WTC11 (cell line): Measurements from ENCODE around the gene CEP85. TPM values are rescaled to one million over a fixed set of nuclear protein-coding genes. Genes with fewer than 3 reads are reported as not detected.

Source experiments
- ATAC-seq: fragments of 200-7000 bp; cut with Tn5 transposase; 2 replicates; pipeline ENCODE4 v1.10.0; 2021; ENCODE audit warnings: mild to moderate bottlenecking, moderate library complexity
- CTCF ChIA-PET: fragments of 300-600 bp; sonication (Branson Sonifier 250); formaldehyde crosslinking; loops from one replicate; lab custom pipeline; 2021; ENCODE audit warnings: antibody characterized with exemption; lab: Charles Lee
- POLR2A ChIA-PET: fragments of 350-600 bp; sonication (Branson Sonifier 250); formaldehyde crosslinking; loops from one replicate; lab custom pipeline; 2021; ENCODE audit warnings: antibody characterized with exemption; lab: Charles Lee
- DNase-seq: peaks from one replicate; pipeline ENCODE4 v3.0.0; 2021; ENCODE audit warnings: low spot score
- H3K27ac Mint-ChIP-seq: 2 replicates; pipeline ENCODE4 v1.8.0; 2021; ENCODE audit warnings: mixed read lengths
- H3K27me3 Mint-ChIP-seq: 2 replicates; pipeline ENCODE4 v1.8.0; 2021; ENCODE audit warnings: low read depth, mild to moderate bottlenecking, moderate library complexity, mixed read lengths
- H3K36me3 Mint-ChIP-seq: 2 replicates; pipeline ENCODE4 v1.8.0; 2021; ENCODE audit warnings: mixed read lengths
- H3K4me1 Mint-ChIP-seq: 2 replicates; pipeline ENCODE4 v1.8.0; 2022; ENCODE audit warnings: mixed read lengths
- H3K4me3 Mint-ChIP-seq: 2 replicates; pipeline ENCODE4 v1.8.0; 2021; ENCODE audit warnings: mild to moderate bottlenecking, moderate library complexity, mixed read lengths
- H3K9me3 Mint-ChIP-seq: 2 replicates; pipeline ENCODE4 v1.8.0; 2021; ENCODE audit warnings: mixed read lengths
- ERG ChIP-seq: fragments of 250-450 bp; sonication (Bioruptor Pico); IDR thresholded peaks from 2 replicates; pipeline ENCODE4 v1.8.0; 2021; ENCODE audit warnings: mild to moderate bottlenecking
- GABPB1 ChIP-seq: sonication (generic); formaldehyde crosslinking; IDR thresholded peaks from 2 replicates; pipeline ENCODE4 v1.8.1; 2023; ENCODE audit warnings: mild to moderate bottlenecking, missing genetic modification reagents
- GRHL2 ChIP-seq: fragments of 250-450 bp; sonication (Bioruptor Pico); IDR thresholded peaks from 2 replicates; pipeline ENCODE4 v1.8.0; 2022; ENCODE audit warnings: mild to moderate bottlenecking, moderate library complexity; ENCODE audit not compliant: insufficient replicate concordance, severe bottlenecking
- HMGXB4 ChIP-seq: sonication (generic); formaldehyde crosslinking; IDR thresholded peaks from 2 replicates; pipeline ENCODE4 v1.8.1; 2023; ENCODE audit warnings: mild to moderate bottlenecking, moderate library complexity, missing genetic modification reagents
- KAT7 ChIP-seq: sonication (generic); formaldehyde crosslinking; IDR thresholded peaks from 2 replicates; pipeline ENCODE4 v1.8.1; 2023; ENCODE audit warnings: missing genetic modification reagents, mild to moderate bottlenecking, borderline replicate concordance
- MAX ChIP-seq: sonication (generic); formaldehyde crosslinking; IDR thresholded peaks from 2 replicates; pipeline ENCODE4 v1.8.0; 2022; ENCODE audit warnings: mild to moderate bottlenecking, missing genetic modification reagents
- MLX ChIP-seq: sonication (generic); formaldehyde crosslinking; IDR thresholded peaks from 2 replicates; pipeline ENCODE4 v1.8.1; 2023; ENCODE audit warnings: mild to moderate bottlenecking, missing genetic modification reagents, moderate library complexity
- RORB ChIP-seq: fragments of 250-450 bp; sonication (Bioruptor Pico); IDR thresholded peaks from 2 replicates; pipeline ENCODE4 v1.9.0; 2021; ENCODE audit warnings: mild to moderate bottlenecking
- USF1 ChIP-seq: sonication (generic); formaldehyde crosslinking; IDR thresholded peaks from 2 replicates; pipeline ENCODE4 v1.8.0; 2022; ENCODE audit warnings: mild to moderate bottlenecking, missing genetic modification reagents
- total RNA-seq: library from RNA; stranded (reverse); gene quantifications from 3 replicates; pipeline ENCODE4 v1.2.3, GENCODE V29; 2021
- TF ChIP-seq, protein P1 (sequence below): fragments of 200-600 bp; IDR thresholded peaks from 2 replicates; pipeline ENCODE4 v1.8.0; 2022; ENCODE audit warnings: antibody characterized with exemption
- TF ChIP-seq, protein P2 (sequence below): sonication (generic); formaldehyde crosslinking; IDR thresholded peaks from 2 replicates; pipeline ENCODE4 v1.8.1; 2023; ENCODE audit warnings: mild to moderate bottlenecking, missing genetic modification reagents, moderate library complexity
- TF ChIP-seq, protein P3 (sequence below): fragments of 250-450 bp; sonication (Bioruptor Pico); IDR thresholded peaks from 2 replicates; pipeline ENCODE4 v1.9.0; 2021; ENCODE audit warnings: moderate library complexity, mild to moderate bottlenecking, inconsistent platforms, borderline replicate concordance
- TF ChIP-seq, protein P4 (sequence below): sonication (generic); formaldehyde crosslinking; IDR thresholded peaks from 2 replicates; pipeline ENCODE4 v1.8.0; 2023; ENCODE audit warnings: mild to moderate bottlenecking, missing genetic modification reagents

Gene CEP85
- total RNA-seq, 1 experiment from 2014 or later, result 40.8 TPM

GRCh38 chr1:26274801-26275425 lies 40.9 kb downstream of the CEP85 start:
- CTCF ChIA-PET, result interaction anchor here (0.5 to 2.9 kb wide), 26 partner anchors 9 to 180 kb away, joined by 3 to 35 read pairs (median 4); partner anchors contain the start of genes CATSPER4, CD52, CEP85 and ZNF593
- H3K36me3 Mint-ChIP-seq, result peaks cover 76% of the 10 kb centered on the region
- no peaks in the 10 kb centered on the region for H3K9me3 Mint-ChIP-seq
- no peak for DNase-seq
- POLR2A ChIA-PET, result interaction anchor here (0.7 kb wide), 1 partner anchor 433 kb away, joined by 3 read pairs; no protein-coding TSS in a partner anchor
- peak overlapping the region; percentile 25 for H3K27ac Mint-ChIP-seq
- H3K27me3 Mint-ChIP-seq, result no peaks in the 10 kb centered on the region
- no peak overlapping the region for H3K4me3 Mint-ChIP-seq
- ATAC-seq, result no peak
- peaks cover 18% of the 10 kb centered on the region for H3K4me1 Mint-ChIP-seq
- no peak for TF ChIP-seq GABPB1 (CRISPR knock-in tag)

- DNase-seq, result peak; percentile 91
- CTCF ChIA-PET, result interaction anchor here (0.5 to 2.9 kb wide), 38 partner anchors 10 to 181 kb away, joined by 3 to 35 read pairs (median 4); partner anchors contain the start of genes CATSPER4, CD52, CEP85 and CNKSR1
- H3K9me3 Mint-ChIP-seq, result no peaks in the 10 kb centered on the region
- POLR2A ChIA-PET, result interaction anchor here (0.6 to 1.1 kb wide), 2 partner anchors 10 to 44 kb away, joined by 3 to 4 read pairs; no protein-coding TSS in a partner anchor
- no peaks in the 10 kb centered on the region for H3K27me3 Mint-ChIP-seq
- peak; percentile 63 for ATAC-seq
- H3K4me1 Mint-ChIP-seq, result peaks cover 18% of the 10 kb centered on the region
- peak overlapping the region; percentile 52; the same call in 1 of the 2 replicates for H3K27ac Mint-ChIP-seq
- H3K4me3 Mint-ChIP-seq, result no peak overlapping the region
- TF ChIP-seq, protein P1, sequence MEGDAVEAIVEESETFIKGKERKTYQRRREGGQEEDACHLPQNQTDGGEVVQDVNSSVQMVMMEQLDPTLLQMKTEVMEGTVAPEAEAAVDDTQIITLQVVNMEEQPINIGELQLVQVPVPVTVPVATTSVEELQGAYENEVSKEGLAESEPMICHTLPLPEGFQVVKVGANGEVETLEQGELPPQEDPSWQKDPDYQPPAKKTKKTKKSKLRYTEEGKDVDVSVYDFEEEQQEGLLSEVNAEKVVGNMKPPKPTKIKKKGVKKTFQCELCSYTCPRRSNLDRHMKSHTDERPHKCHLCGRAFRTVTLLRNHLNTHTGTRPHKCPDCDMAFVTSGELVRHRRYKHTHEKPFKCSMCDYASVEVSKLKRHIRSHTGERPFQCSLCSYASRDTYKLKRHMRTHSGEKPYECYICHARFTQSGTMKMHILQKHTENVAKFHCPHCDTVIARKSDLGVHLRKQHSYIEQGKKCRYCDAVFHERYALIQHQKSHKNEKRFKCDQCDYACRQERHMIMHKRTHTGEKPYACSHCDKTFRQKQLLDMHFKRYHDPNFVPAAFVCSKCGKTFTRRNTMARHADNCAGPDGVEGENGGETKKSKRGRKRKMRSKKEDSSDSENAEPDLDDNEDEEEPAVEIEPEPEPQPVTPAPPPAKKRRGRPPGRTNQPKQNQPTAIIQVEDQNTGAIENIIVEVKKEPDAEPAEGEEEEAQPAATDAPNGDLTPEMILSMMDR, result peak; percentile 55; the same call in 1 of the 2 replicates
- TF ChIP-seq MLX (no peak), RORB (CRISPR knock-in tag) (no peak), MAX (CRISPR knock-in tag) (no peak), KAT7 (CRISPR knock-in tag) (no peak), ERG (no peak), USF1 (peak; percentile 82; the same call in 1 of the 2 replicates), HMGXB4 (CRISPR knock-in tag) (no peak), GRHL2 (no peak)
- TF ChIP-seq, protein P2, sequence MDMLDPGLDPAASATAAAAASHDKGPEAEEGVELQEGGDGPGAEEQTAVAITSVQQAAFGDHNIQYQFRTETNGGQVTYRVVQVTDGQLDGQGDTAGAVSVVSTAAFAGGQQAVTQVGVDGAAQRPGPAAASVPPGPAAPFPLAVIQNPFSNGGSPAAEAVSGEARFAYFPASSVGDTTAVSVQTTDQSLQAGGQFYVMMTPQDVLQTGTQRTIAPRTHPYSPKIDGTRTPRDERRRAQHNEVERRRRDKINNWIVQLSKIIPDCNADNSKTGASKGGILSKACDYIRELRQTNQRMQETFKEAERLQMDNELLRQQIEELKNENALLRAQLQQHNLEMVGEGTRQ (CRISPR knock-in tag), result peak; percentile 78
- TF ChIP-seq, protein P3, sequence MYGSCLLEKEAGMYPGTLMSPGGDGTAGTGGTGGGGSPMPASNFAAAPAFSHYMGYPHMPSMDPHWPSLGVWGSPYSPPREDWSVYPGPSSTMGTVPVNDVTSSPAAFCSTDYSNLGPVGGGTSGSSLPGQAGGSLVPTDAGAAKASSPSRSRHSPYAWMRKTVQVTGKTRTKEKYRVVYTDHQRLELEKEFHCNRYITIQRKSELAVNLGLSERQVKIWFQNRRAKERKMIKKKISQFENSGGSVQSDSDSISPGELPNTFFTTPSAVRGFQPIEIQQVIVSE (CRISPR knock-in tag), result no peak
- TF ChIP-seq, protein P4, sequence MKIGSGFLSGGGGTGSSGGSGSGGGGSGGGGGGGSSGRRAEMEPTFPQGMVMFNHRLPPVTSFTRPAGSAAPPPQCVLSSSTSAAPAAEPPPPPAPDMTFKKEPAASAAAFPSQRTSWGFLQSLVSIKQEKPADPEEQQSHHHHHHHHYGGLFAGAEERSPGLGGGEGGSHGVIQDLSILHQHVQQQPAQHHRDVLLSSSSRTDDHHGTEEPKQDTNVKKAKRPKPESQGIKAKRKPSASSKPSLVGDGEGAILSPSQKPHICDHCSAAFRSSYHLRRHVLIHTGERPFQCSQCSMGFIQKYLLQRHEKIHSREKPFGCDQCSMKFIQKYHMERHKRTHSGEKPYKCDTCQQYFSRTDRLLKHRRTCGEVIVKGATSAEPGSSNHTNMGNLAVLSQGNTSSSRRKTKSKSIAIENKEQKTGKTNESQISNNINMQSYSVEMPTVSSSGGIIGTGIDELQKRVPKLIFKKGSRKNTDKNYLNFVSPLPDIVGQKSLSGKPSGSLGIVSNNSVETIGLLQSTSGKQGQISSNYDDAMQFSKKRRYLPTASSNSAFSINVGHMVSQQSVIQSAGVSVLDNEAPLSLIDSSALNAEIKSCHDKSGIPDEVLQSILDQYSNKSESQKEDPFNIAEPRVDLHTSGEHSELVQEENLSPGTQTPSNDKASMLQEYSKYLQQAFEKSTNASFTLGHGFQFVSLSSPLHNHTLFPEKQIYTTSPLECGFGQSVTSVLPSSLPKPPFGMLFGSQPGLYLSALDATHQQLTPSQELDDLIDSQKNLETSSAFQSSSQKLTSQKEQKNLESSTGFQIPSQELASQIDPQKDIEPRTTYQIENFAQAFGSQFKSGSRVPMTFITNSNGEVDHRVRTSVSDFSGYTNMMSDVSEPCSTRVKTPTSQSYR (CRISPR knock-in tag), result no peak
- peaks cover 68% of the 10 kb centered on the region for H3K36me3 Mint-ChIP-seq
Measured at GRCh38 chr1:26275580-26276431, 41.8 kb downstream of the CEP85 start.
